ENCODE measurements around the gene GFER.
"Not testable (repeated sequence)": the region's sequence is repeated elsewhere in the genome, so short reads cannot be mapped to it uniquely, and the experiment has no call there.

GFER gene

GRCh38 chr16:1946495-1947368 is 37.3 kb upstream of the GFER start:
- Mint-ChIP-seq H3K4me3 (no peak overlapping the region), H3K9me3 (no peaks in the 10 kb centered on the region), H3K4me1 (ENCODE audit: low read depth) (peaks cover 11% of the 10 kb centered on the region), H3K36me3 (ENCODE audit: low read depth) (no peaks in the 10 kb centered on the region), H3K27me3 (ENCODE audit: low read depth) (no peaks in the 10 kb centered on the region), H3K27ac (no peak overlapping the region)

DNA sequence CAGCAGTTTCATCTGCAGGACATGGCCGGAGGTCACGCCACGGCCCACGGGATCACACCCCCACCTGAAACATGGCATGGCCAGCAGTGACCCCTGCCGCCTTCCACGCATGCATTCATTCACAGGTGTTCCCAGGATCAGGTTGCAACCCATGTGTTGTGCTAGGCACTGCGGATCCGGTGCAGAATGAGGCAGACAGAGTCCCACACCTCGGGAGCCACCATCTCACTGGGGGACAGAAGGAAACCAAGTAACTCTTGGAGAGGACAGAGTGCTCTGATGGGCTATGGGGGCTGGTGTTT is 36.7 kb upstream of the GFER start:
- Mint-ChIP-seq H3K27me3 (ENCODE audit: low read depth) (peaks cover 2% of the 10 kb centered on the region), H3K4me1 (ENCODE audit: low read depth) (peaks cover 6% of the 10 kb centered on the region), H3K27ac (no peak overlapping the region), H3K9me3 (no peaks in the 10 kb centered on the region), H3K4me3 (no peak overlapping the region), H3K36me3 (ENCODE audit: low read depth) (no peaks in the 10 kb centered on the region)

GRCh38 chr16:1949507-1949906 is 34.5 kb upstream of the GFER start:
- Mint-ChIP-seq H3K36me3 (ENCODE audit: low read depth) (no peaks in the 10 kb centered on the region), H3K9me3 (no peaks in the 10 kb centered on the region), H3K27me3 (ENCODE audit: low read depth) (peaks cover 7% of the 10 kb centered on the region), H3K4me3 (no peak overlapping the region), H3K27ac (no peak overlapping the region), H3K4me1 (ENCODE audit: low read depth) (peaks cover under 1% of the 10 kb centered on the region)

- H3K36me3 Mint-ChIP-seq (ENCODE audit: low read depth), result no peaks in the 10 kb centered on the region
- no peaks in the 10 kb centered on the region for H3K9me3 Mint-ChIP-seq
- no peak overlapping the region for H3K27ac Mint-ChIP-seq
- H3K4me3 Mint-ChIP-seq, result no peak overlapping the region
- H3K4me1 Mint-ChIP-seq (ENCODE audit: low read depth), result no peaks in the 10 kb centered on the region
- peaks cover 7% of the 10 kb centered on the region for H3K27me3 Mint-ChIP-seq (ENCODE audit: low read depth)
These were observed 33.9 kb upstream of the GFER start for GRCh38 chr16:1950047-1950446.

DNA sequence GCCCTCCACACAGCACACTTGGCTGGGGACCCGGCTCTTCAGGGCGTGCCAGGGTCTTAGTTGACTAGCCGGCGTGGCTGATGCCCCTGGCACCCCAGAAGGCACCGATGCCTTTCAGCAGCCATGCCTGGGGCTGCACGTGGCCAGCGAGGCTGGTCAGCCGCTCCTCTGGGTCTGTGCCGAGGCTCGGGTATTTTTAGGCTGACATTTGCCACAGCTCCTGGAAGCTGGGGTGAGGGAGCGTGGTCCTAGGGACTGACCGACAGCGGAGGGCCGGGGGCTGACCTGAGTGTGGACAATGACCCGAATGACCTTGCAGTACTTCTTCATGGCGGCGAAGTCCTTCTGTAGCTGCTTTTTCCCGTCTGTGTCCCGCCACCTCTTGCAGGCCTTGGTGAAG is 33.4 kb upstream of the GFER start:
- Mint-ChIP-seq H3K27ac (no peak overlapping the region), H3K4me1 (ENCODE audit: low read depth) (no peaks in the 10 kb centered on the region), H3K27me3 (ENCODE audit: low read depth) (peaks cover 7% of the 10 kb centered on the region), H3K4me3 (no peak overlapping the region), H3K9me3 (no peaks in the 10 kb centered on the region), H3K36me3 (ENCODE audit: low read depth) (no peaks in the 10 kb centered on the region)

GRCh38 chr16:1953734-1954133 is 30.3 kb upstream of the GFER start:
- Mint-ChIP-seq H3K27me3 (ENCODE audit: low read depth) (peaks cover 7% of the 10 kb centered on the region), H3K27ac (no peak overlapping the region), H3K9me3 (no peaks in the 10 kb centered on the region), H3K4me3 (no peak overlapping the region), H3K4me1 (ENCODE audit: low read depth) (no peaks in the 10 kb centered on the region), H3K36me3 (ENCODE audit: low read depth) (no peaks in the 10 kb centered on the region)

DNA sequence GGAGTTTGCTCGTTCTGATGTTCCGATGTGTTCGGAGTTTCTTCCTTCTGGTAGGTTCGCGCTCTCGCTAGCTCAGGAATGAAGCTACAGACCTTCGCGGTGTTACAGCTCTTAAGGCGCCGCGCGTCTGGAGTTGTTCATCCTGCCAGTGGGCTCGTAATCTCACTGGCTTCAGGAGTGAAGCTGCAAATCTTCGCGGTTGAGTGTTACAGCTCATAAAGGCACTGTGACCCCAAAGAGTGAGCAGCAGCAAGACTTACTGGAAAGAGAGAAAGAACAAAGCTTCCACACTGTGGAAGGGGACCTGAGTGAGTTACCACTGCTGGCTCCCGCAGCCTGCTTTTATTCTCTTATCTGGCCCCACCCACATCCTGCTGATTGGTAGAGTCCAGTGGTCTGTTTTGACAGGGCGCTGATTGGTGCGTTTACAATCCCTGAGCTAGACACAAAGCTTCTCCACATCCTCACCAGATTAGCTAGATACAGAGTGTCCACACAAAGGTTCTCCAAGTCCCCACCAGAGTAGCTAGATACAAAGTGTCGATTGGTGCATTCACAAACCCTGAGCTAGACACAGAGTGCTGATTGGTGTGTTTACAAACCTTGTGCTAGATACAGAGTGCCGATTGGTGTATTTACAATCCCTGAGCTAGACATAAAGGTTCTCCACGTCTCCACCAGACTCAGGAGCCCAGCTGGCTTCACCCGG is 26.4 kb upstream of the GFER start:
- H3K9me3 Mint-ChIP-seq; H3K4me3 Mint-ChIP-seq; H3K27ac Mint-ChIP-seq; H3K27me3 Mint-ChIP-seq (ENCODE audit: low read depth): not testable (repeated sequence)
- H3K4me1 Mint-ChIP-seq (ENCODE audit: low read depth), result peaks cover 24% of the 10 kb centered on the region
- H3K36me3 Mint-ChIP-seq (ENCODE audit: low read depth), result peaks cover 19% of the 10 kb centered on the region

DNA sequence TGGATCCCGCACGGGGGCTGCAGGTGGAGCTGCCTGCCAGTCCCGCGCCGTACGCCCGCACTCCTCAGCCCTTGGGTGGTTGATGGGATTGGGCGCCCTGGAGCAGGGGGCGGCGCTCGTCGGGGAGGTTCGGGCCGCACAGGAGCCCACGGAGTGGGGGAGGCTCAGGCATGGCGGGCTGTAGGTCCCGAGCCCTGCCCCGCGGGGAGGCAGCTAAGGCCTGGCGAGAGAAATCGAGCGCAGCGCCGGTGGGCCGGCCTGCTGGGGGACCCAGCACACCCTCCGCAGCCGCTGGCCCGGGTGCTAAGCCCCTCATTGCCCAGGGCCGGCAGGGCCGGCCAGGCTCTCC is 25.9 kb upstream of the GFER start:
- not testable (repeated sequence) for H3K27ac Mint-ChIP-seq; H3K27me3 Mint-ChIP-seq (ENCODE audit: low read depth); H3K9me3 Mint-ChIP-seq; H3K4me3 Mint-ChIP-seq
- Mint-ChIP-seq H3K36me3 (ENCODE audit: low read depth) (peaks cover 24% of the 10 kb centered on the region), H3K4me1 (ENCODE audit: low read depth) (peaks cover 26% of the 10 kb centered on the region)

DNA sequence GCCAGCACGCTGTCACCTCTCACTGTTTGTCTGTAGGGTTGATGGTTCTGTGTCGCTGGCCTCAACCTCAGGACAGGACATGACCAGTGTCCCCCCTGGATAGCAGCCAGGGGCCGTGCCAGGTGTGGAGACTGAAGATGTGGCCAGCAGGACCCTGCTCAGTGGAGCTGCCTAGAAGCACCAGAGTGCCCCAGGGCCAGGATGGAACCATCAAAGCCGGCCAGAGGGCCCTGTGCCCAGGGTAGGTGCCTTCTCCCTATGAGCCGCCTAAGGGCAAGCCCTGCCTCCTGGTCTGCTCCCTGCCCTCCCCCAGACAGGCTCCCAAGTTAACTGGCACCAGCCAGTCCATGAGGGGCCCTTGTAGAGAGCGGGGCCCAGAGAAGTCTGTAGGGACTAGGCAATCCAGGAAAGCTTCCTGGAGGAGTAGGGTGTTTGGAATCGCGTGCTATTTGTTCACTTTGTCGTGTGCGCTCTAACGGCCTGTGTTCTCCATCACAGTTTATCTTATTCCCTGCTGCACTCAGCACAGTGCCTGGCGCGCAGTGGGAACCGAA is 25.2 kb upstream of the GFER start:
- Mint-ChIP-seq H3K27me3 (ENCODE audit: low read depth) (no peaks in the 10 kb centered on the region), H3K4me3 (peak overlapping the region; percentile 97), H3K27ac (peak overlapping the region; percentile 47), H3K4me1 (ENCODE audit: low read depth) (peaks cover 30% of the 10 kb centered on the region), H3K36me3 (ENCODE audit: low read depth) (peaks cover 28% of the 10 kb centered on the region), H3K9me3 (no peaks in the 10 kb centered on the region)

GRCh38 chr16:1959269-1960039 is 24.5 kb upstream of the GFER start, which contains the start of gene NDUFB10:
NDUFB10 (plus strand) TSS chr16:1959538; CDS start chr16:1959625, 87 bp downstream.
- Mint-ChIP-seq H3K9me3 (no peaks in the 10 kb centered on the region), H3K36me3 (ENCODE audit: low read depth) (peaks cover 33% of the 10 kb centered on the region), H3K27ac (peak within 1 kb of the TSS; percentile 96), H3K27me3 (ENCODE audit: low read depth) (no peaks in the 10 kb centered on the region), H3K4me3 (peak within 1 kb of the TSS; percentile 97), H3K4me1 (ENCODE audit: low read depth) (peaks cover 35% of the 10 kb centered on the region)

DNA sequence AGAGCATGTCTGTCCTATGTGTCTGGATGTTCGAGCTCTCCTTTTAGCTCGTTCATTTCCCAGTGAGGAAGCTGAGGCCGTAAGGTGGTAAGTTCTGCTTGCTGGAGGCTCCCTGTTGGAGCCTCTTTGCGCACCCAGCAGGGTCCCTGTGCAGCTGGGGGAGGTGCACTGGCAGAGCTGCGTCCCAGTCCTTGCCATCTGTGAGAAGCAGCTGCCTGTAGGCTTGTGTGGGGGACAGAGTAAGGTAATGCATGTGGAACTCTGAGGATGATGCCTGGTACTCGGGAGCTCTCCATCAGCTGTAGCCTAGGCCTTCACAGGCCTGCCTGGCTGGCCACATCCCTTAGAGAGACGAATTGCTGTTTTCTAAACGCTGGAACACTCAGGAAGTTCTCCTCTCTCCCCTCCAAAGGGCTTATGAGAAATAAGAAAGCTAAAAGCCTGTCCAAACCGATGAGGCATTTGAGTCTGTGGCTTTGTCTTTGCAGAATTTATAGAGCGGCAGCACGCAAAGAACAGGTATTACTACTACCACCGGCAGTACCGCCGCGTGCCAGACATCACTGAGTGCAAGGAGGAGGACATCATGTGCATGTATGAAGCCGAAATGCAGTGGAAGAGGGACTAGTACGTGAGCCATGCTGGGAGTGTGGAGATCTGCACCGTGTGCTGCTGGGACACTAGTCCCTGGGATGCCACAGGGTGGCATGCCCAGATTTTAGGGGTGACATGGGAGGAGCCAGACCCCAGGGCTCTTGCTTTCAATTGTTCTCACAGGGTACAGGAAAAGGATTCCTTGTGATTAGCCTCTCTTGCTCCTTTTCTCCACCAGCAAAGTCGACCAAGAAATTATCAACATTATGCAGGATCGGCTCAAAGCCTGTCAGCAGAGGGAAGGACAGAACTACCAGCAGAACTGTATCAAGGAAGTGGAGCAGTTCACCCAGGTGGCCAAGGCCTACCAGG is 23.0 kb upstream of the GFER start:
- Mint-ChIP-seq H3K36me3 (ENCODE audit: low read depth) (peaks cover 35% of the 10 kb centered on the region), H3K9me3 (no peaks in the 10 kb centered on the region), H3K27me3 (ENCODE audit: low read depth) (no peaks in the 10 kb centered on the region), H3K27ac (peak overlapping the region; percentile 96), H3K4me1 (ENCODE audit: low read depth) (peaks cover 40% of the 10 kb centered on the region), H3K4me3 (peak overlapping the region; percentile 97)

DNA sequence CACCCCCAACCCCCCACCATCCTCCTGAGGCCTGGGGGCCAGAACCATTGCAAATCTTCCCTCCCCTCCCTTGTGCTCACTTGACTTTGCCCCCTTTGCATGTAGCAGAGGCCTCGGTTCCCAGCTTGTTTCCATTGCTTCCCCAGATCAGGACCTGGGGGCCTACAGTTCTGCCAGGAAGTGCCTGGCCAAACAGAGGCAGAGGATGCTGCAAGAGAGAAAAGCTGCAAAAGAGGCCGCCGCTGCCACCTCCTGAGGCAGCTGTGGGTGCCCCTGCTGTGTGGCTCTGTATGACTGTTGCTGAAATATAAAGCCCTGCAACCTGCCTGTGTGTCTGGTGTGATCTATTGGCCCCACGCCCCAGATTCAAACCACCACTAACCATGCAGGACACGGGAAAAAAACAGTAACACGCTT is 22.3 kb upstream of the GFER start:
- peaks cover 35% of the 10 kb centered on the region for H3K36me3 Mint-ChIP-seq (ENCODE audit: low read depth)
- H3K27me3 Mint-ChIP-seq (ENCODE audit: low read depth), result no peaks in the 10 kb centered on the region
- H3K27ac Mint-ChIP-seq, result peak overlapping the region; percentile 62
- no peaks in the 10 kb centered on the region for H3K9me3 Mint-ChIP-seq
- H3K4me3 Mint-ChIP-seq, result peak overlapping the region; percentile 63
- H3K4me1 Mint-ChIP-seq (ENCODE audit: low read depth), result peaks cover 40% of the 10 kb centered on the region

GRCh38 chr16:1962161-1963153 is 21.5 kb upstream of the GFER start:
- H3K4me1 Mint-ChIP-seq (ENCODE audit: low read depth), result peaks cover 40% of the 10 kb centered on the region
- H3K9me3 Mint-ChIP-seq; H3K27me3 Mint-ChIP-seq (ENCODE audit: low read depth): not testable (repeated sequence)
- H3K36me3 Mint-ChIP-seq (ENCODE audit: low read depth), result peaks cover 35% of the 10 kb centered on the region
- H3K4me3 Mint-ChIP-seq, result peak overlapping the region; percentile 96
- H3K27ac Mint-ChIP-seq, result peak overlapping the region; percentile 63
